Endometrial microvascular endothelial cells (primary cell): ENCODE results near the gene ATG3. TPM values are rescaled to one million over a fixed set of nuclear protein-coding genes. Genes with fewer than 3 reads are reported as not detected.

Experiments
- total RNA-seq: library from RNA; depleted of rRNA; stranded (reverse); fragments of >200 nt; gene quantifications from one replicate; pipeline ENCODE4 v1.2.3, GENCODE V29; 2015; ENCODE audit errors: inconsistent ontology term

The ATG3 gene
- total RNA-seq, 1 donor from 2014 or later = 47.8 TPM

Other genes with a start within 250 kb of the ATG3 start
- not detected for gene CD200, start 228.8 kb downstream of the ATG3 start, total RNA-seq
- gene BTLA, start 62.5 kb downstream of the ATG3 start, total RNA-seq = not detected
- gene SLC35A5, start 83 bp upstream of the ATG3 start, total RNA-seq = 26.5 TPM
- 0.93 TPM for gene CCDC80, start 79.2 kb upstream of the ATG3 start, total RNA-seq